HCT116 (cell line): ENCODE measurements around the gene PRKCH. TPM values are rescaled to one million over a fixed set of nuclear protein-coding genes. Genes with fewer than 3 reads are reported as not detected.
A peak's percentile ranks its signal among the peaks of the same experiment; 100 is the strongest.

Experiments
- ATAC-seq: fragments of 200-7000 bp; cut with Tn5 transposase; 2 replicates; pipeline ENCODE4 v1.9.1; 2020; ENCODE audit warnings: mild to moderate bottlenecking, moderate library complexity
- BruUV-seq: library from RNA; stranded (reverse); fragments of 400-500 nt; replicated peaks from 2 replicates; lab custom pipeline; 2021; lab: Mats Ljungman, UMichigan
- CTCF ChIA-PET: fragments of 300-600 bp; sonication (Branson Sonifier 250); formaldehyde crosslinking; loops from one replicate; lab custom pipeline; 2021; ENCODE audit warnings: antibody characterized with exemption; lab: Charles Lee
- POLR2A ChIA-PET: fragments of 300-600, 350-600 bp; sonication (Branson Sonifier 250); formaldehyde crosslinking; loops from one replicate; lab custom pipeline; 2021; ENCODE audit warnings: antibody characterized with exemption; lab: Charles Lee
- RAD21 ChIA-PET, 2 experiments: fragments of 300-600 bp; sonication (Branson Sonifier 250); formaldehyde crosslinking; loops; one replicate each; lab custom pipeline; 2023; ENCODE audit warnings: low total read pairs in 2 of 2; ENCODE audit not compliant: uncharacterized antibody in 2 of 2, unreplicated experiment in 2 of 2, low non-redundant PET in 1 of 2; lab: Charles Lee
- DNase-seq: peaks from one replicate; pipeline ENCODE4 v3.0.0-alpha.2; 2010; ENCODE audit warnings: low read depth, low spot score
- H2AFZ ChIP-seq: fragments of 200-600 bp; shearing (Covaris generic), sonication (generic); 2 replicates; pipeline ENCODE4 v1.6.1; 2017; ENCODE audit warnings: low read depth, mixed run types, mixed read lengths, antibody characterized with exemption, low read length; ENCODE audit not compliant: poor library complexity, severe bottlenecking
- H3K27ac ChIP-seq: 2 replicates; pipeline ENCODE4 v1.5.1; 2012; ENCODE audit warnings: low read depth, low read length
- H3K27me3 ChIP-seq: fragments of 200-600 bp; sonication (generic); 2 replicates; pipeline ENCODE4 v1.6.1; 2016; ENCODE audit warnings: mixed run types, low read length, mixed read lengths; ENCODE audit not compliant: insufficient read depth
- H3K36me3 ChIP-seq, 2 experiments: fragments of 200-500 bp in 1 of 2; fragments of 200-600 bp in 1 of 2; sonication (Bioruptor generic) in 1 of 2; sonication (generic) in 1 of 2; 2 replicates each; pipeline versions ENCODE4 v1.5.1 to v1.6.1; 2014 to 2016; ENCODE audit warnings: low read length in 2 of 2, inconsistent platforms in 1 of 2, mixed read lengths in 1 of 2, mixed run types in 1 of 2; ENCODE audit not compliant: insufficient read depth in 2 of 2, control insufficient read depth in 1 of 2
- H3K4me1 ChIP-seq, 2 experiments: fragments of 200-600 bp in 1 of 2; sonication (generic) in 1 of 2; 2 replicates each; pipeline versions ENCODE4 v1.5.1 to v1.6.1; 2012 to 2017; ENCODE audit warnings: low read length in 2 of 2, inconsistent platforms in 1 of 2, mild to moderate bottlenecking in 1 of 2, mixed read lengths in 1 of 2, mixed run types in 1 of 2, moderate library complexity in 1 of 2; ENCODE audit not compliant: insufficient read depth in 2 of 2, control insufficient read depth in 1 of 2
- H3K4me2 ChIP-seq: fragments of 200-600 bp; sonication (generic); 2 replicates; pipeline ENCODE4 v1.6.1; 2017; ENCODE audit warnings: mixed run types, low read length, mixed read lengths
- H3K4me3 ChIP-seq, 2 experiments: fragments of 200-600 bp in 1 of 2; sonication (generic) in 1 of 2; replicated peaks in 1 of 2; 2 replicates each; pipeline ENCODE4 v1.5.1; 2011 to 2016; ENCODE audit warnings: low read length in 2 of 2, control low read depth in 1 of 2, low read depth in 1 of 2, mild to moderate bottlenecking in 1 of 2, mixed read lengths in 1 of 2, mixed run types in 1 of 2
- H3K79me2 ChIP-seq: fragments of 200-600 bp; sonication (generic); 2 replicates; pipeline ENCODE4 v1.6.1; 2017; ENCODE audit warnings: mild to moderate bottlenecking, mixed run types, low read length, moderate library complexity, mixed read lengths; ENCODE audit not compliant: insufficient read depth
- H3K9ac ChIP-seq: fragments of 200-600 bp; sonication (generic); 2 replicates; pipeline ENCODE4 v1.6.1; 2016; ENCODE audit warnings: low read length, mixed read lengths
- H3K9me2 ChIP-seq: fragments of 200-600 bp; sonication (generic), shearing (Covaris generic); 2 replicates; pipeline ENCODE4 v1.6.1; 2017; ENCODE audit warnings: mixed run types, mild to moderate bottlenecking, moderate library complexity; ENCODE audit not compliant: insufficient read depth
- H3K9me3 ChIP-seq, 2 experiments: fragments of 200-500 bp in 1 of 2; fragments of 200-600 bp in 1 of 2; sonication (Bioruptor generic) in 1 of 2; sonication (generic) in 1 of 2; 2 replicates each; pipeline ENCODE4 v1.6.1; 2014 to 2017; ENCODE audit warnings: low read length in 2 of 2, mixed read lengths in 2 of 2, inconsistent platforms in 1 of 2, low read depth in 1 of 2, mild to moderate bottlenecking in 1 of 2, mixed run types in 1 of 2, moderate library complexity in 1 of 2; ENCODE audit not compliant: control insufficient read depth in 1 of 2, insufficient read depth in 1 of 2
- H4K20me1 ChIP-seq: fragments of 200-600 bp; sonication (generic), shearing (Covaris generic); 2 replicates; pipeline ENCODE4 v1.6.1; 2017; ENCODE audit warnings: mixed run types, mild to moderate bottlenecking, moderate library complexity; ENCODE audit not compliant: insufficient read depth
- MAX ChIP-seq: IDR thresholded peaks from 2 replicates; pipeline ENCODE4 v1.6.1; 2012
- POLR2A ChIP-seq: IDR thresholded peaks from 2 replicates; pipeline ENCODE4 v1.7.0; 2011; ENCODE audit warnings: borderline replicate concordance; ENCODE audit not compliant: insufficient read depth, insufficient read length; ENCODE audit errors: extremely low read depth
- SIN3A ChIP-seq: IDR thresholded peaks from 2 replicates; pipeline ENCODE4 v1.6.1; 2012; ENCODE audit warnings: low read depth
- SP1 ChIP-seq: IDR thresholded peaks from 2 replicates; pipeline ENCODE4 v1.6.1; 2012; ENCODE audit warnings: low read depth
- ZFX ChIP-seq: fragments of 450-650 bp; IDR thresholded peaks from 2 replicates; pipeline ENCODE4 v1.6.1; 2017
- intact Hi-C: fragments of 100-400 bp; cut with micrococcal nuclease; formaldehyde crosslinking; loops from 2 replicates; pipeline ENCODE4 v1.10.0; 2022
- total RNA-seq: library from RNA; stranded (reverse); gene quantifications from one replicate; pipeline ENCODE4 v1.2.1, GENCODE V29; 2021; ENCODE audit not compliant: unreplicated experiment

PRKCH gene
- total RNA-seq, 1 experiment from 2014 or later: 16.6 TPM

GRCh38 chr14:61322011-61322798 is 826 bp downstream of the PRKCH start:
- ChIA-PET CTCF (interaction anchor here (0.8 to 1.0 kb wide), 2 partner anchors 26 to 139 kb away, joined by 3 read pairs; no protein-coding TSS in a partner anchor), POLR2A (interaction anchor here (0.7 kb wide), 1 partner anchor 477 kb away, joined by 3 read pairs; no protein-coding TSS in a partner anchor), RAD21 (no interaction called here)
- peak overlapping the region; percentile 70 for H3K9ac ChIP-seq
- peak overlapping the region; percentile 74 for H2AFZ ChIP-seq
- H3K4me3 ChIP-seq: peak overlapping the region; percentile 70 to 80
- DNase-seq (no peak), ATAC-seq (peak; percentile 54)
- H3K9me3 ChIP-seq: no peaks in the 10 kb centered on the region; a peak in 1 of 4 replicates
- intact Hi-C loops: no loop called here
- TF ChIP-seq SIN3A (peak; percentile 75; the same call in 1 of the 2 replicates), ZFX (0 out of 2 replicates have a peak, but pooled peaks have one; percentile 21), POLR2A (no peak)
- peaks cover 10 to 32% of the 10 kb centered on the region in 2 experiments; a peak in 3 of 4 replicates for H3K4me1 ChIP-seq
- no TSS peak for BruUV-seq
- H4K20me1 ChIP-seq: no peaks in the 10 kb centered on the region
- no peaks in the 10 kb centered on the region for H3K27me3 ChIP-seq
- no peaks in the 10 kb centered on the region for H3K9me2 ChIP-seq
- peaks cover 9% of the 10 kb centered on the region for H3K79me2 ChIP-seq
- H3K36me3 ChIP-seq: no peaks in the 10 kb centered on the region
- peak overlapping the region; percentile 96 for H3K4me2 ChIP-seq
- peak overlapping the region; percentile 50 for H3K27ac ChIP-seq

GRCh38 chr14:61322799-61323290 is 1.5 kb downstream of the PRKCH start:
- no TSS peak for BruUV-seq

More at GRCh38 chr14:61322799-61323290, 1.5 kb downstream of the PRKCH start:
- peak overlapping the region; percentile 96 for H3K4me2 ChIP-seq
- H3K4me1 ChIP-seq: peaks cover 10 to 34% of the 10 kb centered on the region in 2 experiments; a peak in 3 of 4 replicates
- intact Hi-C loops: no loop called here
- peak overlapping the region; percentile 50 for H3K27ac ChIP-seq
- peak overlapping the region; percentile 70 for H3K9ac ChIP-seq
- RAD21 ChIA-PET: no interaction called here
- peak overlapping the region; percentile 70 to 80 for H3K4me3 ChIP-seq
- POLR2A ChIA-PET: interaction anchor here (1.2 kb wide), 1 partner anchor 34 kb away, joined by 3 read pairs; no protein-coding TSS in a partner anchor
- no peaks in the 10 kb centered on the region for H3K36me3 ChIP-seq
- peak overlapping the region; percentile 74 for H2AFZ ChIP-seq
- no peaks in the 10 kb centered on the region; a peak in 1 of 4 replicates for H3K9me3 ChIP-seq
- no peaks in the 10 kb centered on the region for H3K9me2 ChIP-seq
- CTCF ChIA-PET: interaction anchor here (1.0 kb wide), 1 partner anchor 26 kb away, joined by 3 read pairs; no protein-coding TSS in a partner anchor
- H3K79me2 ChIP-seq: peaks cover 9% of the 10 kb centered on the region
- DNase-seq (peak; percentile 66), ATAC-seq (peak; percentile 54)
- TF ChIP-seq MAX (peak; percentile 82), SP1 (no peak)
- no peaks in the 10 kb centered on the region for H3K27me3 ChIP-seq
- H4K20me1 ChIP-seq: no peaks in the 10 kb centered on the region
